ENCODE measurements around the gene L3HYPDH.

DNA sequence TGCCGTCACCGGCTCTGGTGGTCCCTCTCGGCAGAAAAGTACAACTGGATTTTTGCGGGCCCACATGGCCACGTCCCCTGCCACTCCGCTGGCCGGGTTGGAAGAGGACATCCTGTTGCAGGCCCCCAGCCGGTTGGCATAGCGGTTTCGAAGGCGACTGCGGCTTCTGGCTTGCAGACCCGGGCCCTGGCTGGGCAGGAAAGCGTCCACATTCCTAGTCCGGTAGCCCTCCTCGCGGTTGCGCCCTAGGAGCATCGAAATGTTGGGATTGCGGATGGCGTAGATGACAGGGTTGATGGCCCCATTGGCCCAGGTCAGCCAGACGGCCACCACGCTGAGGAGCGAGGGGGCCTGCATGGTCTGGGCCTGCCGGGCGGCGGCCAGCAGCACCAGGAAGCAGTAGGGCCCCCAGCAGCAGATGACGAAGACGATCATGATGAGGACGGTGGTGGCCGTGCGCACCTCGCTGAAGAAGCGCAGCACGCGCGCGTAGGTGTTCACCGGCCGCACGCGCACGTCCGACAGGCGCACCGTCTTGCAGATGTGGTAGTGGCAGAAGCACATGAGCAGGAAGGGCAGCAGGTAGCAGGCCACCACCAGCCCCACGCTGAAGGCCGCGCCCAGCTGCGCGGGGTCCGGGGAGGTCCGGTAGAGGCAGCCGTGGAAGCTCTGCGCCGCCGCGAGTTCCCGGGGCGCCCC, 20.3 kb downstream of the L3HYPDH start:
- TF ChIP-seq, protein P1, sequence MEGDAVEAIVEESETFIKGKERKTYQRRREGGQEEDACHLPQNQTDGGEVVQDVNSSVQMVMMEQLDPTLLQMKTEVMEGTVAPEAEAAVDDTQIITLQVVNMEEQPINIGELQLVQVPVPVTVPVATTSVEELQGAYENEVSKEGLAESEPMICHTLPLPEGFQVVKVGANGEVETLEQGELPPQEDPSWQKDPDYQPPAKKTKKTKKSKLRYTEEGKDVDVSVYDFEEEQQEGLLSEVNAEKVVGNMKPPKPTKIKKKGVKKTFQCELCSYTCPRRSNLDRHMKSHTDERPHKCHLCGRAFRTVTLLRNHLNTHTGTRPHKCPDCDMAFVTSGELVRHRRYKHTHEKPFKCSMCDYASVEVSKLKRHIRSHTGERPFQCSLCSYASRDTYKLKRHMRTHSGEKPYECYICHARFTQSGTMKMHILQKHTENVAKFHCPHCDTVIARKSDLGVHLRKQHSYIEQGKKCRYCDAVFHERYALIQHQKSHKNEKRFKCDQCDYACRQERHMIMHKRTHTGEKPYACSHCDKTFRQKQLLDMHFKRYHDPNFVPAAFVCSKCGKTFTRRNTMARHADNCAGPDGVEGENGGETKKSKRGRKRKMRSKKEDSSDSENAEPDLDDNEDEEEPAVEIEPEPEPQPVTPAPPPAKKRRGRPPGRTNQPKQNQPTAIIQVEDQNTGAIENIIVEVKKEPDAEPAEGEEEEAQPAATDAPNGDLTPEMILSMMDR (IDR thresholded peaks at IDR 0.05; ENCODE audit: insufficient read depth, low read depth, low read length) = no peak
- TF ChIP-seq EZH2 (IDR thresholded peaks at IDR 0.05; ENCODE audit: insufficient read depth, low read length) = no peak
